Activated T-cell treated with anti-CD3 and anti-CD28 coated beads, Interleukin-2, amount 50 U/mL, for 48 hours (primary cell): ENCODE data around the gene CALHM5.

ENCODE experiments used
- DNase-seq, 2 experiments: peaks; one replicate each; pipeline ENCODE4 v3.0.0-alpha.2; 2020

The CALHM5 gene

DNA sequence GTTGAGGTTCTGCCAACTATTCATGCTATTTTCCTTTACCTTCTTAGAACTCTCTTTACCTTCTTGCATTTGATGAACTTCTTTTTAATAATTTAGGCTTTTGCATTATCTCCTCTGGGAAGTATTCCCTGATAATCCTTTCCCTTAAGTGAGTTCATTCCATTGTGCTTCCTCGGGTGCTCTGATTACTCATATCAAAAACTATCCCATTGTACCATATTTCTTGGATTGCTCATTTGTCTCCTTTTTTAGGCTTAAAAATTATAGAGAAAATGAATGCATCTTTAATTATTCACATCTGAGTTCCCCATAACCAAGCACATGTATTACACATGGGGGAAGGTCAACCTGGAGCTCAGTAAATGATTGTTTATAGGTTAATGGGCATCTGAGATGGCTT is 44.6 kb downstream of the CALHM5 start:
- DNase-seq: no peak

DNA sequence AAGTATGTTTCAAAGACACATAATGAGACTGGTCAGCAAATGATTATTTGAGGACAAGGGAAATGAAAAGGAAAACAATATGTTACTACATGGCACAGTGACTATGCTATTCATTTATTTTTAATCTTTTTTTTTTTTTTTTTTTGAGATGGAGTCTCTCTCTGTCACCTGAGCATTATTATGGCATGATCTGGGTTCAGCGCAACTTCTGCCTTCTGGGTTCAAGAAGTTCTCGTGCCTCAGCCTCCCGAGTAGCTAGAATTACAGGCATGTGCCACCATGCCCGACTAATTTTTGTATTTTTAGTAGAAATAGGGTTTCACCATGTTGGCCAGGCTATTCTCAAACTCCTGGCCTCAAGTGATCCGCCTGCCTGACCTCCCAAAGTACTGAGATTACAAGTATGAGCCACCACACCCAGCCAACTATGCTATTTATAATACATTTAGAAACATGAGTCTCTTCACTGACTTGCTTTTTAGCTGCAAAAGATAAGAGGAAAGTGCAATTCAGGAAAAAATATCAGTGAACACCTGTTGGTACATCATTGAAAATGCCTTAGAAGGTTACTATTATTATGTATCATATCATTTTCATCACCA is 45.5 kb downstream of the CALHM5 start:
- no peak for DNase-seq

- DNase-seq: no peak
Measured at GRCh38 chr6:116557893-116558292, 46.5 kb downstream of the CALHM5 start.

DNA sequence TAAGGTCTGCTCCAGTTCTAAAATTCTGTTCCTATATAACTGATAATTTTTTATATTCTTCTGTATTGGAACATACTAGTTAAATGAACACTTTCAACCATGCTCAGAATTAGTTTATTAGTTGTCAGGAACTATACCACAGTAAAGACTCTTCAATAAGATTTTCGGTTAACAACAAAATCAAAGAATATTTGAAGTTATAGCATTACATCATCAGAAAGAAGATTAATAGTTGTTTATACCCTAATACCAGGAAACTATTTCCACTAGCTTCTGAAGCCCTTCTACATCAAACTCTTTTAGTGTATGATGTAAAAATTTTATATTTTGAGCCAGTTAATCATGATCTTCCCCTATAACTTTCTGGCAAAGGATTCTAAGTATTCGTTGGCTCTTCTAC is 48.7 kb downstream of the CALHM5 start:
- no peak for DNase-seq

GRCh38 chr6:116561377-116562018 is 50.1 kb downstream of the CALHM5 start:
- peak; percentile 77 to 79 for DNase-seq

- DNase-seq: no peak
Measured at GRCh38 chr6:116562019-116562403, 50.6 kb downstream of the CALHM5 start.

- DNase-seq: no peak
Measured at GRCh38 chr6:116562614-116563013, 51.2 kb downstream of the CALHM5 start.

DNA sequence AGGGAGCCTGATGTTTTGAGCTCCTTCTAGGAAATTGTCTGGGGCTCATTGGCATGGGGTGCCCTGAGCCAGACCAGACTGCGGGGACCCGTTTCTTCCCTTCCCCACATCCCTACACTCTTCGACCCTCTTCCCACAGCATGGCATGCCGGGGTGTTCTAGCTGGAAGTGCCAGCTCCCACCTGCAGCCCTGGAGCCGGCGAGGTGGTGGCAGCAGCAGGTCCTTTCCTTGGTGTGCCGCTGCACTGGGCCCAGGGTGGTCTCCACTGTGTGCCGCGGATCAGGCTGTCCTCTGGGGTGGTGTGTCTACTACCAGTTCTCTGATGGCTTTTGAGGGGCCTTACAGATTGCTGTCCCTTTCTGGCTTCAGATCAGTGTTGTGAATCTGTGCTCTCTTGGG is 52.4 kb downstream of the CALHM5 start:
- DNase-seq: no peak

GRCh38 chr6:116564311-116564710 is 52.9 kb downstream of the CALHM5 start:
- DNase-seq: no peak

DNA sequence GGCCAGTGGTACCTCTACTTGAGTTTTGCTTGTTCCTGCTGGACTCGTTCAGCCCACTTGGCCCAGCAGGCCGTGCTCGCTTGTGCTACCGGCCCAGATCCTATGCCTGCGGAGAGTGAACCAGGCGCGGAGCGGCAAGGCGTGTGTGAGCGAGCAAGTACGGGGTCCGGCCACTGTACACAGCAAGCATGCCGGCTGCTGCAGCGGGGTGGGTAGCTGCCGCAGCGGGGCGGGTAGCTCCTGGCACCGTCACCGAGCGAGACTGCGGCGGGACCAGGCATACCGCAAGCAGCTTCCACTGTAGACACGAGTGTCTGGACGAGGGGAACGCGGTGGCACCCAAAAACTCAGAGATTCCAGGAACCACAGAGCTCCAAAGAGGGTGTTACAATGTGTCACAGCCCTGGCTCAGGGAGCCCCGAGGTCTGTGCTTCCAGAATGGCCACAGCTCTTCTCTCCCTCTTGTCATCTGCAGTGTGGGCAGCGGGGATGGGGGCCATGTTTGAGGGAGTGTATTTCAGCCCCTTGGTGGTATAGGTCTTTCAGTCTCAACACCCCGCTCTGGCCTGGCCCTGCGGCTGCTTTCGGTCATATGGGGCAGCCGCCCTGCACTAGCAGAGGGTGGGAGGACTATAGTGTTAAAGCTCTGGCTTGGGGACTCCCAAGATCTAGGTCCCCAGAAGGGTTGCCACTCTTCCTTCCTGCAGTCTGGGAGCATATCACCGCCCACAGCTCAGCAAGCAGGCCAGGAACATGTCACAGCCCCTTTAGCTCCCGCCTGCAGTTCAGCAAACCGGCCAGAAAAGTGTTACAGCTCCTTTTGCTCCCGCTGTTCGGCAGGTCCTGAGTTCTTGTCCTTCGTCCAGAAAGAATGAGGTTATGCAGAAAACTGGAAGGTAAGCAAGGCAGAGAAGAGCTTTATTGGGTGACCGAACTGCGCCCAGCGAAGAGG is 53.8 kb downstream of the CALHM5 start:
- peak in 1 of 2 experiments; percentile 31 for DNase-seq

- DNase-seq: no peak
Measured at GRCh38 chr6:116568111-116568510, 56.7 kb downstream of the CALHM5 start.

- no peak for DNase-seq
Measured at GRCh38 chr6:116568821-116569755, 57.6 kb downstream of the CALHM5 start.

GRCh38 chr6:116570856-116571682 is 59.6 kb downstream of the CALHM5 start, which contains the start of gene RWDD1:
Gene RWDD1 (plus strand): TSS chr6:116571504. CDS start chr6:116571583, 79 bp downstream.
- DNase-seq: peak; percentile 96 to 99

- DNase-seq: no peak
Measured at GRCh38 chr6:116571683-116572000, 60.2 kb downstream of the CALHM5 start.

DNA sequence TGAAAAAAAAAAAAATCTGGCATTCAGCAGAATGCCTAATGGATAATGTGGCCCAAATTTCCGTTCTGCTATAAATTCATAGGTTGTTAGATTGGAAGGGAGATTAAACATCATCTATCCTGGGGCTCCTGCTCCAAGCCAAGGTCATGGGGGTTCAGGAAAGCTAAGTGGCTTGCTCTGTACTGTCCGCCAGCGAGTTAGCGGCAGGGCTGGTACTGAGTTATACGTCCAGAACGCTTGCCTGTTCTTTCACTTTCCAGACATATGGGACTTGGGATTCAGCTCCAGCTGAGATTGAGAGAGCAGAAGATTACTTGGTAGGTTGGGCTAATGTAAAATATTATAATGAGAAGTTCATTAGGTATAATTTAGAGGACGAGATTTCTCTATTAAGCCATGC is 60.7 kb downstream of the CALHM5 start:
- DNase-seq: no peak
